Trophoblast cell (in vitro differentiated cells and primary cell): ENCODE data around the gene SEC61A1.

ENCODE experiments used
- DNase-seq, 2 donors: peaks; one replicate each; pipeline ENCODE4 v3.0.0-alpha.2; 2016
- H2AFZ ChIP-seq: 2 replicates; pipeline ENCODE4 v1.6.1; 2013; ENCODE audit warnings: low read length, moderate library complexity, mild to moderate bottlenecking; ENCODE audit not compliant: insufficient read depth, poor library complexity
- H2AK5ac ChIP-seq: 2 replicates; pipeline ENCODE4 v1.6.1; 2013; ENCODE audit warnings: mild to moderate bottlenecking, low read length
- H2BK120ac ChIP-seq: 2 replicates; pipeline ENCODE4 v1.6.1; 2013; ENCODE audit warnings: low read length, mild to moderate bottlenecking, moderate library complexity; ENCODE audit not compliant: insufficient read depth, poor library complexity
- H2BK12ac ChIP-seq: 2 replicates; pipeline ENCODE4 v1.6.1; 2013; ENCODE audit warnings: mild to moderate bottlenecking, low read length, moderate library complexity
- H2BK5ac ChIP-seq: 2 replicates; pipeline ENCODE4 v1.6.1; 2013; ENCODE audit warnings: low read length, low read depth, moderate library complexity, mild to moderate bottlenecking; ENCODE audit not compliant: poor library complexity
- H3K14ac ChIP-seq: 2 replicates; pipeline ENCODE4 v1.6.1; 2013; ENCODE audit warnings: mild to moderate bottlenecking, low read length
- H3K18ac ChIP-seq: 2 replicates; pipeline ENCODE4 v1.6.1; 2013; ENCODE audit warnings: mild to moderate bottlenecking, low read length
- H3K23ac ChIP-seq: 2 replicates; pipeline ENCODE4 v1.6.1; 2013; ENCODE audit warnings: low read length
- H3K27ac ChIP-seq: 2 replicates; pipeline ENCODE4 v1.5.1; 2013; ENCODE audit warnings: low read depth, mild to moderate bottlenecking, inconsistent platforms, low read length, moderate library complexity
- H3K27me3 ChIP-seq: 2 replicates; pipeline ENCODE4 v1.6.1; 2013; ENCODE audit warnings: inconsistent platforms, mild to moderate bottlenecking, low read length, moderate library complexity; ENCODE audit not compliant: insufficient read depth
- H3K36me3 ChIP-seq, 2 experiments: 1 replicate in 1 of 2; 2 replicates in 1 of 2; pipeline ENCODE4 v1.6.1; 2013; ENCODE audit warnings: low read length in 2 of 2, mild to moderate bottlenecking in 2 of 2, moderate library complexity in 1 of 2; ENCODE audit not compliant: insufficient read depth in 2 of 2, control insufficient read depth in 1 of 2
- H3K4ac ChIP-seq: 2 replicates; pipeline ENCODE4 v1.6.1; 2013; ENCODE audit warnings: low read depth, mild to moderate bottlenecking, low read length, moderate library complexity
- H3K4me1 ChIP-seq, 2 experiments: 1 replicate in 1 of 2; 2 replicates in 1 of 2; pipeline ENCODE4 v1.6.1; 2013; ENCODE audit warnings: low read length in 2 of 2, mild to moderate bottlenecking in 2 of 2, moderate library complexity in 1 of 2; ENCODE audit not compliant: insufficient read depth in 2 of 2, control insufficient read depth in 1 of 2
- H3K4me2 ChIP-seq: 2 replicates; pipeline ENCODE4 v1.6.1; 2013; ENCODE audit warnings: inconsistent platforms, mild to moderate bottlenecking, low read length, moderate library complexity
- H3K4me3 ChIP-seq: 2 replicates; pipeline ENCODE4 v1.5.1; 2013; ENCODE audit warnings: mild to moderate bottlenecking, low read depth, low read length, inconsistent platforms
- H3K79me1 ChIP-seq: one replicate; pipeline ENCODE4 v1.6.1; 2013; ENCODE audit warnings: low read length
- H3K79me2 ChIP-seq: 2 replicates; pipeline ENCODE4 v1.6.1; 2013; ENCODE audit warnings: low read length, mild to moderate bottlenecking; ENCODE audit not compliant: control insufficient read depth, insufficient read depth, poor library complexity
- H3K9ac ChIP-seq: 2 replicates; pipeline ENCODE4 v1.6.1; 2013; ENCODE audit warnings: mild to moderate bottlenecking, low read length
- H3K9me3 ChIP-seq: 2 replicates; pipeline ENCODE4 v1.6.1; 2013; ENCODE audit warnings: low read depth, mild to moderate bottlenecking, control low read depth, inconsistent platforms, low read length; ENCODE audit not compliant: insufficient read depth
- H4K12ac ChIP-seq: 2 replicates; pipeline ENCODE4 v1.6.1; 2013; ENCODE audit warnings: low read depth, mild to moderate bottlenecking, low read length, moderate library complexity
- H4K8ac ChIP-seq: 2 replicates; pipeline ENCODE4 v1.6.1; 2013; ENCODE audit warnings: low read depth, mild to moderate bottlenecking, low read length, moderate library complexity
- H4K91ac ChIP-seq: one replicate; pipeline ENCODE4 v1.6.1; 2013; ENCODE audit warnings: low read depth, mild to moderate bottlenecking, low read length, moderate library complexity
- WGBS: extraction: QIAGEN DNeasy Blood & Tissue Kit; methylation state at CpG from one replicate; pipeline ENCODE4 v1.1.7; 2013; ENCODE audit warnings: missing lambda C conversion rate; ENCODE audit not compliant: insufficient read length, insufficient coverage; ENCODE audit errors: extremely low coverage; 5-methylcytosine and 5-hydroxymethylcytosine counted together

The SEC61A1 gene

DNA sequence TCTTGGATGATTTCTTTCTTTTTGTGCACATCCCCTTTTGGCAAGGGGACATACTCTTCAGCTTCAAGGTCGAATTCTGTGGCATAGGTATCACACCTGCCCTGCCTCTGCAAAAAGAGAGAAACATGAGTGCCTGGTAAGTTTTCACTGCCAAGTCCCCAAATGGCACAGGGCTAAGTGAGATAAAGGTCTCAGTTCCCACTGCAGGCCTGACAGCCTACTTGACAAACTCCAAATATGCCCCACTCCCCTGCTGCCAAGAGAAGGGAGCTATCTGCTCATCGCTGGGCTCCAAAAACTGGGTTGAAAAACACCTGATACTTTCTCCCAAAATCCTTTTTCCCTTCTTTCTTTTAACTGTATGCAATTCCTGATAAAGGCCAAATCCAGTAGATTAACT, 48.4 kb downstream of the SEC61A1 start:
- no peak overlapping the region for H2BK12ac ChIP-seq
- H3K23ac ChIP-seq, result no peak overlapping the region
- H3K27ac ChIP-seq, result no peak overlapping the region
- no peak overlapping the region for H4K91ac ChIP-seq
- no peaks in the 10 kb centered on the region for H3K79me2 ChIP-seq
- peaks cover 34 to 36% of the 10 kb centered on the region in 2 experiments for H3K36me3 ChIP-seq
- DNase-seq, result no peak
- H2BK120ac ChIP-seq, result no peak overlapping the region
- no peak overlapping the region for H3K4me2 ChIP-seq
- peak overlapping the region; percentile 43 for H3K9ac ChIP-seq
- no peaks in the 10 kb centered on the region for H3K79me1 ChIP-seq
- no peak overlapping the region for H2AK5ac ChIP-seq
- no peak overlapping the region for H2AFZ ChIP-seq
- H3K14ac ChIP-seq, result no peak overlapping the region
- H3K18ac ChIP-seq, result no peak overlapping the region
- no CpG with 5 or more reads among the region's 2 CpGs for WGBS
- H2BK5ac ChIP-seq, result no peak overlapping the region
- no peak overlapping the region for H3K4me3 ChIP-seq
- H4K8ac ChIP-seq, result no peak overlapping the region
- H4K12ac ChIP-seq, result no peak overlapping the region
- no peaks in the 10 kb centered on the region for H3K27me3 ChIP-seq
- H3K4me1 ChIP-seq, result no peaks in the 10 kb centered on the region
- H3K9me3 ChIP-seq, result no peaks in the 10 kb centered on the region
- no peak overlapping the region for H3K4ac ChIP-seq

GRCh38 chr3:128103136-128103676, 51.0 kb downstream of the SEC61A1 start:
- H2BK5ac ChIP-seq, result no peak overlapping the region
- H3K9me3 ChIP-seq, result no peaks in the 10 kb centered on the region
- no peaks in the 10 kb centered on the region for H3K27me3 ChIP-seq
- H3K9ac ChIP-seq, result no peak overlapping the region
- no peak overlapping the region for H3K4me2 ChIP-seq
- DNase-seq, result no peak
- H2BK12ac ChIP-seq, result no peak overlapping the region
- no peak overlapping the region for H2BK120ac ChIP-seq
- no peak overlapping the region for H4K8ac ChIP-seq
- WGBS, result no CpG with 5 or more reads among the region's 5 CpGs
- H3K36me3 ChIP-seq, result peaks cover 21% of the 10 kb centered on the region in 2 experiments
- H4K91ac ChIP-seq, result no peak overlapping the region
- no peak overlapping the region for H4K12ac ChIP-seq
- H3K4me3 ChIP-seq, result no peak overlapping the region
- no peaks in the 10 kb centered on the region for H3K79me1 ChIP-seq
- H3K27ac ChIP-seq, result no peak overlapping the region
- no peak overlapping the region for H2AFZ ChIP-seq
- H3K79me2 ChIP-seq, result no peaks in the 10 kb centered on the region
- no peaks in the 10 kb centered on the region for H3K4me1 ChIP-seq
- H3K23ac ChIP-seq, result no peak overlapping the region
- H2AK5ac ChIP-seq, result no peak overlapping the region
- no peak overlapping the region for H3K18ac ChIP-seq
- H3K4ac ChIP-seq, result no peak overlapping the region
- H3K14ac ChIP-seq, result no peak overlapping the region

DNA sequence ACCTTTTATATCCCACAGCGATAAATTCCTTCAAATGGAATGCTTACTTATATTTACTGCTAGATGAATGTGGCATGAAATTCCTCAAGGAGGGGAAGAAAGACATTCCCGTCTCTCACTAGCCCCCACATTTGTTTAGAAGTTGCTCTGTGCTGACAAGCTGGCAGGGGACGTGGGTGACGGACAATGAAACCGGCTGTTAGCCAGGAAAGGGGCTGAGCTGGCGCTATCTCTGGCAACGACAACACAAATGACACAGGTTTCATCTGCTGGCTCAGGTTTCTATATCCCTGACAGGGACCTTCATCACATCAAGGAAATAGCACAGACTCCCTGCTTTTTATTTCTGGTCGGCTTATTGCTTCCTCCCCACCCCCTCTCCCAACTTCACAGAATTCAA, 55.6 kb downstream of the SEC61A1 start:
- no peak for DNase-seq
- H4K12ac ChIP-seq, result no peak overlapping the region
- H2BK120ac ChIP-seq, result no peak overlapping the region
- H2AK5ac ChIP-seq, result no peak overlapping the region
- no peak overlapping the region for H3K4ac ChIP-seq
- no peak overlapping the region for H3K14ac ChIP-seq
- H3K4me1 ChIP-seq, result no peaks in the 10 kb centered on the region
- H2AFZ ChIP-seq, result no peak overlapping the region
- no peaks in the 10 kb centered on the region for H3K27me3 ChIP-seq
- H4K91ac ChIP-seq, result no peak overlapping the region
- no peaks in the 10 kb centered on the region for H3K9me3 ChIP-seq
- H3K9ac ChIP-seq, result no peak overlapping the region
- H3K4me3 ChIP-seq, result no peak overlapping the region
- no peak overlapping the region for H3K4me2 ChIP-seq
- no peak overlapping the region for H3K18ac ChIP-seq
- no peak overlapping the region for H2BK5ac ChIP-seq
- H2BK12ac ChIP-seq, result no peak overlapping the region
- H3K27ac ChIP-seq, result no peak overlapping the region
- no peaks in the 10 kb centered on the region for H3K79me1 ChIP-seq
- no peak overlapping the region for H3K23ac ChIP-seq
- no peak overlapping the region for H4K8ac ChIP-seq
- H3K36me3 ChIP-seq, result peaks cover 4 to 15% of the 10 kb centered on the region in 2 experiments
- WGBS, result no CpG with 5 or more reads among the region's 8 CpGs
- no peaks in the 10 kb centered on the region for H3K79me2 ChIP-seq

- Histone ChIP-seq H3K9me3 (no peaks in the 10 kb centered on the region), H3K36me3 (peaks cover 3 to 11% of the 10 kb centered on the region in 2 experiments), H2BK5ac (no peak overlapping the region), H2BK120ac (no peak overlapping the region), H2AFZ (no peak overlapping the region), H3K23ac (no peak overlapping the region), H3K14ac (no peak overlapping the region), H3K79me1 (no peaks in the 10 kb centered on the region), H4K12ac (no peak overlapping the region), H3K27ac (no peak overlapping the region), H3K4me2 (no peak overlapping the region), H4K91ac (no peak overlapping the region), H3K4me1 (no peaks in the 10 kb centered on the region), H3K79me2 (no peaks in the 10 kb centered on the region), H3K4me3 (no peak overlapping the region), H4K8ac (no peak overlapping the region), H3K27me3 (no peaks in the 10 kb centered on the region), H3K18ac (no peak overlapping the region), H3K9ac (no peak overlapping the region), H2BK12ac (no peak overlapping the region), H3K4ac (no peak overlapping the region), H2AK5ac (no peak overlapping the region)
- DNase-seq, result no peak
- no CpG with 5 or more reads among the region's 5 CpGs for WGBS
Measured at GRCh38 chr3:128111147-128111546, 58.9 kb downstream of the SEC61A1 start.
